Measurements from ENCODE around the gene TECTA. TPM values are rescaled to one million over a fixed set of nuclear protein-coding genes. Genes with fewer than 3 reads are reported as not detected.

TECTA gene, protein sequence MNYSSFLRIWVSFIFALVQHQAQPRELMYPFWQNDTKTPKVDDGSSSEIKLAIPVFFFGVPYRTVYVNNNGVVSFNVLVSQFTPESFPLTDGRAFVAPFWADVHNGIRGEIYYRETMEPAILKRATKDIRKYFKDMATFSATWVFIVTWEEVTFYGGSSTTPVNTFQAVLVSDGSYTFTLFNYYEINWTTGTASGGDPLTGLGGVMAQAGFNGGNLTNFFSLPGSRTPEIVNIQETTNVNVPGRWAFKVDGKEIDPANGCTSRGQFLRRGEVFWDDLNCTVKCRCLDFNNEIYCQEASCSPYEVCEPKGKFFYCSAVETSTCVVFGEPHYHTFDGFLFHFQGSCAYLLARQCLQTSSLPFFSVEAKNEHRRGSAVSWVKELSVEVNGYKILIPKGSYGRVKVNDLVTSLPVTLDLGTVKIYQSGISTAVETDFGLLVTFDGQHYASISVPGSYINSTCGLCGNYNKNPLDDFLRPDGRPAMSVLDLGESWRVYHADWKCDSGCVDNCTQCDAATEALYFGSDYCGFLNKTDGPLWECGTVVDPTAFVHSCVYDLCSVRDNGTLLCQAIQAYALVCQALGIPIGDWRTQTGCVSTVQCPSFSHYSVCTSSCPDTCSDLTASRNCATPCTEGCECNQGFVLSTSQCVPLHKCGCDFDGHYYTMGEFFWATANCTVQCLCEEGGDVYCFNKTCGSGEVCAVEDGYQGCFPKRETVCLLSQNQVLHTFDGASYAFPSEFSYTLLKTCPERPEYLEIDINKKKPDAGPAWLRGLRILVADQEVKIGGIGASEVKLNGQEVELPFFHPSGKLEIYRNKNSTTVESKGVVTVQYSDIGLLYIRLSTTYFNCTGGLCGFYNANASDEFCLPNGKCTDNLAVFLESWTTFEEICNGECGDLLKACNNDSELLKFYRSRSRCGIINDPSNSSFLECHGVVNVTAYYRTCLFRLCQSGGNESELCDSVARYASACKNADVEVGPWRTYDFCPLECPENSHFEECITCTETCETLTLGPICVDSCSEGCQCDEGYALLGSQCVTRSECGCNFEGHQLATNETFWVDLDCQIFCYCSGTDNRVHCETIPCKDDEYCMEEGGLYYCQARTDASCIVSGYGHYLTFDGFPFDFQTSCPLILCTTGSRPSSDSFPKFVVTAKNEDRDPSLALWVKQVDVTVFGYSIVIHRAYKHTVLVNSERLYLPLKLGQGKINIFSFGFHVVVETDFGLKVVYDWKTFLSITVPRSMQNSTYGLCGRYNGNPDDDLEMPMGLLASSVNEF (N-terminal part only)
- total RNA-seq = under 1 TPM; 0.62 to 0.83 TPM
- long read RNA-seq, donor 1 = 0 reads
- long read RNA-seq, donor 2 = 0 reads

DNA sequence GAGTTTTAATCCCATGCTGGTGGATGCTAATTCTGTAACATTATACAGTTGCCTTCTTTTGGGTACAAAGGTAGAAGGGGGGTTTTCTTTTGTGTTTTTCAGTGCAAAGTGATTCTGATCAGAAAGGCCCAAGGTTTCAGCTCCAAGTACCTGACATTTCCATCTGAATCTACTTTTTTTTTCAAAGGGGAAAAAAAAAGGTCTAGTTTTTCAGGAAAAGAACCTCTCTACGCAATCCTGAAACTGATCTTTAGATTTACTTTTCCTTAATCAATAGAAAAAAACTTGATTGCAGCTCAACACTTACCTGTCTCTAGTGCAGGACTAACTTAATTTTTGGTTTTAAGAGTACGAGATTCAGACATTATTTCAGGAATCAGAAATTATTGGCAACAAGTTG is at the start of gene TECTA:
TECTA (plus strand) TSS at position 301 of the 400 bp plus-strand sequence. CDS start 1,423 bp downstream, outside the sequence.
- intact Hi-C loops (cut with DNase I) = no loop called here
- no peak for DNase-seq (ENCODE audit: low spot score)

DNA sequence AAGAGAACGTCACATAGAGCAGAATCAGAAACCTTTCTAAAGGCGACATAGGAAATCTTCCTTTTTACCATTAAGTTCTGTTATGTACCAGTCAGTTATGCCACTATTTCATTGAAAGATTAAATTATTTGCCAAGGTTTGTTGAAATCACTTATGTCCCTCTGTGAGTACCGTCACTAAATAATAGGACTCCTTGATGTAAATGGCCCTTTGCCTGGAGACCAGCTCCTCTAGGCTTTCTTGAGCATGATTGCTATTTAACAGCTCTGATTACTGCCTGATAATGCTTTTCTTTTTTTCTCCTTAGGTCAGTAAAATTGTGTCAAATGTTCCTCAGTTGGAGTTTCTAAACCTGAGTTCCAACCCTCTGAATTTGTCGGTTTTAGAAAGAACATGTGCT is 47.8 kb upstream of the TECTA start:
- intact Hi-C loops (cut with DNase I) = no loop called here

DNA sequence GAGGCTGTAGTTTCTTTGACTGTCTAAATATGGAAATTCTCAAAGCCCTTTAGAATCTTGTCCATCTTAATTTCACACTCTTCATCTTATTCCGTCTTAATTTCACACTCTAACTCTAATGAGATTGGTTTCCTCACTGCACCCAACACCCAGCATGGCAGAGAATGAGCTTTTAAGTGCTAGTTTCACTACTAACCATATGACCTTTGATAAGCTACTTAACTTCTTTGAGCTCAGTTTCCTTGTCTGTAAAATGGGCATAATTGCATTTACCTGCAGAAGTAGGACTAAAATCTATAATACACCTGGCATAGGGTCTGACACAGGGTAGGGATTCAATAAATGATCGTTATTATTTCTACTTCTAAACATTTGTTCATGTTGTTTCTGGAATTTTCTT is 46.8 kb upstream of the TECTA start:
- intact Hi-C loops (cut with DNase I) = no loop called here
- DNase-seq (ENCODE audit: low spot score) = no peak

More for the DNA sequence above, 47.8 kb upstream of the TECTA start:
- no peak for DNase-seq (ENCODE audit: low spot score)

DNA sequence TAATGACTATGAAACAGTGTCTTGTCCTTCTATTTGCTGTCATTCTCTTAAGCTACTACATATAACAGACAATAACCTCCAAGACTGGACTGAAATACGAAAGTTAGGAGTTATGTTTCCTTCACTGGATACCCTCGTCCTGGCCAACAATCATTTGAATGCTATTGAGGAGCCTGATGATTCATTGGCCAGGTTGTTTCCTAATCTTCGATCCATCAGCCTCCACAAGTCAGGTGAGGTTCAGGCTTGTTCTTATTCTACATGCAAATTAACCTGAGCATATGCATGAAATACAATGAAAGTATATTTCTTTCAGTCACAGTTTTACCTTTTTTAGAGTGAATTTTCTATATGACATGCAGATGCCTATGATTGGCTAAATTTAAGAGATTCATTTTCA is 46.0 kb upstream of the TECTA start:
- no peak for DNase-seq (ENCODE audit: low spot score)
- intact Hi-C loops (cut with DNase I) = no loop called here

DNA sequence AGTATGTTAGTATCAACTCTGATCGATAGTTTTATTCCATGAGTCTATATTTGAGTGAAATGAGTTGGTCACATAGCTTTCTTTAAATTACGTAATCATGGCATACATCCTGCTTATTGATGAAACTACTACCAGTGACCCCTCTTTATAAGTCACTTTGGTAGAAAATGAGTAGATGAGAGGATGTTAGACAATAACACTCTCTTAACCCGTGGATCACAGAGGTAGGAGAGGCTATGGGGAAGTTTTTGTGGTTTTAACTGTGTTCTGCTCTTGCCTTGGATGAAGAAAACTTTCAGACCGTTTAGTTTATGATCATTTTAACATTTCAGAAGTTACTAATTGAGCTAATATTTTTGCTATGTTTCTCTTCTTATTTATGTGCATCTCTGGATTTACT is 43.1 kb upstream of the TECTA start:
- DNase-seq (ENCODE audit: low spot score) = no peak
- intact Hi-C loops (cut with DNase I) = no loop called here

DNA sequence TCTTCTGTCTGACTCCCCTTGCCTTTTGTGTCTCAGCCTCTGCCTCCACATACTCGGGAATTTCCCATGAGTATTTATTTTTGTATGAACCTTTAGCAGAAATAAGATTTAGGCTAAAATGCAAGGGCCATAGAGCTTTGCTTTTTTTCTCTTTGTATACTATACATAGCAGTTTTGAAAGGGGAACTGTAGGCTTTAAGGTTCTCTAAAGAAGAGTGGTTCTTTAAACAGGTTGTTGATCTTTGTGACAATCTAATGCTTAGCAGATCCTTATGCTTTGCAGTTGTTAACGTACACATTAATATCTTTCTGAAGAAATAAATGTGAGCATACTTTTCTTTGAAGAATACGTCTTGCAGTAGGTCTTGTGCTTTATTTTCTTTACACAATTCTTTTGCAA is 42.1 kb upstream of the TECTA start:
- no peak for DNase-seq (ENCODE audit: low spot score)
- intact Hi-C loops (cut with DNase I) = no loop called here

DNA sequence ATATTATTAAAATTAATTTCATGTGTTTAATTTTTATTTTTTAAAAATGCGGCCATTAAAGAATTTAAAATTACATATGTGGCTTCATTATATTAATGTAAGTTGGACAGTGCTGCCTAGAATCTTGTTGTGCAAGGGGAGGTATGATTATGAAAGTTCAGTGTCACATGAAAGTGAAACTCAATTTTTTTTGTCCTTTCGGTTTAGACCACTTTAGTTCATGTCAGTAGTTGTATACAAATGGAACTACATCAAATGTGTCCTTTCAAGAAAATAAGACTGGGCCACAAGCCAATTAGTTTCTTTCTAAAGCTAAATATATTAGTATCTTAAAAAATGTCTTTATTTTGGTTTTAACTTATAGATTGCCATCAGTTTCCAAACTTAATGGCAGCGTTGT is 41.4 kb upstream of the TECTA start:
- intact Hi-C loops (cut with DNase I) = no loop called here
- DNase-seq (ENCODE audit: low spot score) = no peak

DNA sequence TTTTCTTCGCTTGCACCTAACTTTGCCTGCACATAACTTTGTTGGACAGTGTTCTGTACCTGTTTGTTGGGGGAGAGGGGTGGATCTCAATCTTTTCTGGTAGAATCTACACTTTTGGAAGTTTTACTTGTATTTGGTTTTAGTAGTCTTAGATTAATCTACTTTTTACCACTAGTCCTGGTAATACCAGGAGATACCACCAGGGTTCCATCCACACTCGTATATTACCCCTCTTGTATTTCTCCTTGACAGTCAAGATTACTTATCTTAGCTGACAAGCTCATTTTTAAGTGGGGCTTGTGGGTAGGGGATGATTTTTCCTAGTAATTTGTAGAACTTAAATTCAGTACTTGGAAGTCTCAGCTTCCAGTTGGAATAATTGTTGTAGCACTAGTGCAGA is 37.3 kb upstream of the TECTA start:
- intact Hi-C loops (cut with DNase I) = no loop called here
- no peak for DNase-seq (ENCODE audit: low spot score)

DNA sequence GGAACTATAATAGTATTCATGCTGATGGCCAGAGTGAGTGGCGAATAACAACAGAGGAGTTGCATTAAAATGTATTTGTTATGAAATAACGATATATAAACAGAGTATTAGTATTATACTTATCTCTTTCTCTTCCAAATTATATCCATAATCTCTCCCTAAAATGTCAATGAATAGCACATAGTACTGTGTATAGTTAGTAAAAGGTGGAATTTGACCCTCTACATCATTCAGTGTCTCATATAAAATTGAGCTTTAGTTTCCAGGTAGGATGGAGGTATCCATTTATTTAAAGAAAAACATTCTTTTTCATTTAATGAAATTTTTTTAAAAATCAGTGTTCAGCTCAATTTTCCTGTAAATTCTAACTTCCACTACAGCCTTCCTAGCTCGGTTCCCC is 34.4 kb upstream of the TECTA start:
- DNase-seq (ENCODE audit: low spot score) = no peak
- intact Hi-C loops (cut with DNase I) = no loop called here

DNA sequence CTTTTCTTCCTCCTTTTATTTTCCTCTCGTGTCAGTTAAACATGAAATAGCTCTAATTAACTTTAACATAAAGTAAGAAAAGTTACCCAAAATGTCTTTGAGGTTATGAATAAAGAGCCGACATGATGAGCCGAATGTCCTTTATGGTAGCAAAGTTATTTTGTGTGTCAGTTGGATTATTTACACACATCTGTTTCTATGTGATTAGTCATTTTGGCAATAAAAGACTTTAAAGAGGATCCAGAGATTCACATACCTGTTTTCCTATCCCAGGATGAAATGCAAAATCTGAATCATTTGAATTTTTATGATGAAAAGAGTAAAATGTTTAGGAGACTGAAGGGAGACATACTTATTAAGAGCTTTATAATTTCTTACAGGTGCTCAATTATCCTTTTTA is 34.0 kb upstream of the TECTA start:
- DNase-seq (ENCODE audit: low spot score) = no peak
- intact Hi-C loops (cut with DNase I) = no loop called here

DNA sequence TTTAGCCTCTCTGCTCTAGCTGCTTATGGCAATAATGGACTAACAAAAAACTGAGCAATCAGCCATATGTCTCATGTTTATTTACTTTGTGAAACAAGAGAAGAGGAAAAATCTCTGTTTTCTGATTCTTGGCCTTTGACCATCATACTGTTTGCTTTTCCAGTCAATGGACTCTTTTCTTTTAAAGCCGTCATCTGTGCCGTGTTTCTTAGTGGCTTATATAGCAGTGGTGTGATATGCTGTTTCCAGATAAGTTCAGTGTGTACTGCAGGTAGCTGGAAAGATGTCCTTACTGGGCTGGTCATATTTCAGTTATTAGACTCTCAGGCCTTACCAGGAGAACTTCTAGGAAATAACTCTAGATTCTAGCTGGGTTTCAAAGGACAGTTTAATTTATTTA is 33.6 kb upstream of the TECTA start:
- intact Hi-C loops (cut with DNase I) = no loop called here
- DNase-seq (ENCODE audit: low spot score) = no peak

DNA sequence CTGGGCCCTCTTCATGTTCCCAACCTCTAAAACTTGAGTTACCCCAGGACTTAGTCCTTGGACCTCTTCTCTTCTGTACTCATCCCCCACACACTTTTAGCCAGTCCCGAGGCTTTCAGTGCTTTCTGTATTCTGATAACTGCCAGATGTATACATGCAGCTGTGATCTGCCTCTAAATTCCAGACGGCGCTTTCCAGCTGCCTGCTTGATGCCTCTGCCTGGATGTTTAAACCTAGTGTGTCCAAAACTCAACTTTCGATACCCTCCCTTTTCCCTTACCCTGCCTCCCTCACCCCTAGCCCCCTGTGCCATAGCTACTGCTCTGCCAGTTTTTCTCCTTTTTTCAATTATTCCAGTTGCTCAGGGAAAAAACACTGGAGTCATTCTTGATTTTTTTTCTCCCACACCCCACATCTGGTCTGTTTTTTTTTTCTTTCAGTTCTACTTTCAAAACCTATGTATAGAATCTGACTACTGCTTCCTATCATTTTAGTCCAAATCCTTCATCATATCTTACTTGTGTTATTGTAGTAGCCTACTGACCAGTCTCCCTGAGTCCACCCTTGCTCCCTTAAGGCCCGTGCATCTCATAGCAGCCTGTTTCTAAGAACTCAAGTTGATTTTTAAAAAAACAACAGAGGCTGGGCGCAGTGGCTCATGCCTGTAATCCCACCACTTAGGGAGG is 32.9 kb upstream of the TECTA start:
- intact Hi-C loops (cut with DNase I) = no loop called here
- no peak for DNase-seq (ENCODE audit: low spot score)

DNA sequence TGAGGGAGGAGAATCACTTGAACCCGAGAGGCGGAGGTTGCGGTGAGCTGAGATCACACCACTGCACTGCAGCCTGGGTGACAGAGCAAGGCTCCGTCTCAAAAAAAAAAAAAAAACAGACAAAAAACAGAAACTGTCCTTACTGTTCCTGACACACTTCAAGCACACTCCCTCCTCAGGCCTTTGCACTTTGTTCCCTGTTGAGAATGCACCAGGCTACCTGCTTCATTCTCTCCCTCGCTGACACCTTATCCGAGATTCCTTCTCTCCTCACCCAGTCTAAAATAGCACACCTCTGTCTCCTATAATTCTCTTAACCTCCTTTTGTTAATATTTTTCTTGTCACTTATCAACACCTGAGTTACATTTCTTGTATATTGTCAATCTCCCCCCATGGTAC is 32.3 kb upstream of the TECTA start:
- no peak for DNase-seq (ENCODE audit: low spot score)
- intact Hi-C loops (cut with DNase I) = no loop called here

DNA sequence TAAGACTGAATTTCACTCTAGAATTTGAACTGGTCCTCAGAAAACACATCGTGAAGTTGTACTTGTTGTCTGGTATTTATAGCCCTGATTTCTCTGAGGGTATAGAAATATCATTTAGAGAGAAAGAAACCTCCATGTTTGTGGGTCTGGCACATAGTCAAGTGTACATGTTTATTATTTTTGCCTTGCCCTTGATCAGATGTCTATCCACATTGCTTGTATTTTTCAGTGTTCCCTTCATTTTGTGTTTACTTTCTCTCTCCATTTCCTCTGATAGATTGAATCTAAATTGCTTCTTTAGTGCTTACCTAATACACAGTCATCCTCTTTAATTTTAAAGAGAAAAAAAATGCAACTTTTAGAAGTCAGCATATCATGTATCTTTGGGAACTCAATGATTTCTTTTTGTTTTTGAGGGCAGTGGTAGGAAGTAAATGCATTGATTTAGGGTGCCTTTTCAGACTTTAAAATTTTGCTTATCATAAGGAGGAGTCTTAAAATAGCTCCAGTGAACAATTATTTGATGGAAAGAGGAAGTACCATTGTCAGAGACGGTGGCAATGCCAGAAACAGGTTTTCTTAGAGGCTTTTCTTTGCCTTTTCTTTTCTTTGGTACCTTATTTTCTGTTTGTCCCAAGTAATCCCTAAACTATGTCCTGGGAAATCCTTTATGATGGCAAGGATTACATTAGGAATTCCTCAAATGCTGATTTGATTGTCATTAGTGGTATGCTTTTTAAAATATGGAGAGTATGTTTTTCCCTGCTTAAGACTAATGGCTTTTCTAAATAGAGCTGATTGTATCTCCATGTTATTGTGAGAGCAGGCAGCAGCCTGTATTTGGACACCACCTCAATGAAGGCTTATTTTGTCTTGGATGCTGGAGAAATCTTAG is 29.8 kb upstream of the TECTA start:
- intact Hi-C loops (cut with DNase I) = no loop called here
- no peak for DNase-seq (ENCODE audit: low spot score)

DNA sequence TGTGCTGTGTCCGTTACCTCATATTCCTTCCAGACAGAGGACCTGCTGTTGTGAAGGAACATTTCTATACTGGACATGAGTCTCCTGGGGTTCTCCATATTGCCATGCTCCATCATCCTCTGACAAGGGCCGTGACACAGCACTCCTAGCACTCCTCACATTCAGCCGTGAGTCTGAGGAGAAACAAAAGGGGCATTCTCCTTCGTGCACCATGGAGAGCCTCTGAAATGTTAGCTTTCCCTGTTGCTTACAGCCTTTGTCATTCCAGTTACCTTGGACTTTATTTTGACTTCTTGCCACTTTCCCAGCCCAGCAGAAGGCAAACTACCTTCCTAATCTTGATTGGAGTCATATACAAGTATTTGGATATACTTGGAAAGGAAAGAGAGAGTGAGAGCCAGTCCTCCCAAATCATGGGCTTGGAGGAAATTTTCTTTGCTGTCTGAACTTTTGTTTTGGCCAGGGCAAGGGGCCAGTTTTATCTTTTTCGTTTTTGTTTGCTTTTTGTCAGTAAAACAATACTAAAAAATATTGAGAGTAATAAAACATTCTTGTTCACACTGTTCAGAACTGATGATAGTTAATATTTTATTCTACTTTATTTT is 29.1 kb upstream of the TECTA start:
- intact Hi-C loops (cut with DNase I) = no loop called here
- DNase-seq (ENCODE audit: low spot score) = no peak

DNA sequence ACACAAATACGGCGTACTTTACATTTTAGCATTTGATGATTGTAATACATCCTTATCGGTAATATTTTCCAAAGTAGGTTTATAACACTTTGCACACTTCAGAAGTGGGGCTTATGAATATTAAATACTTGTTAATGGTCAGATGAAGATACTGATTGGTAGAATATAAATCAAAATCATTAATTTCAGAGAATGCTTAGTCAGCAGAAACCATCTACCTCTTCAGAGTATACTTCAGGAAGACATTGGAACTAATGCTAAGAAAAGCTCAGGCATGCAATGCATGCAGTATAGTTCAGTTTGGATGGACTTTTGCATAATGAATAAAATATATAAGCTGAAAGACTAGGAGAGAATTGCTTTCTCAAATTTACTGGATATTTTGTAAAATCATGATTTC is 19.7 kb upstream of the TECTA start:
- no peak for DNase-seq (ENCODE audit: low spot score)
- intact Hi-C loops (cut with DNase I) = no loop called here

DNA sequence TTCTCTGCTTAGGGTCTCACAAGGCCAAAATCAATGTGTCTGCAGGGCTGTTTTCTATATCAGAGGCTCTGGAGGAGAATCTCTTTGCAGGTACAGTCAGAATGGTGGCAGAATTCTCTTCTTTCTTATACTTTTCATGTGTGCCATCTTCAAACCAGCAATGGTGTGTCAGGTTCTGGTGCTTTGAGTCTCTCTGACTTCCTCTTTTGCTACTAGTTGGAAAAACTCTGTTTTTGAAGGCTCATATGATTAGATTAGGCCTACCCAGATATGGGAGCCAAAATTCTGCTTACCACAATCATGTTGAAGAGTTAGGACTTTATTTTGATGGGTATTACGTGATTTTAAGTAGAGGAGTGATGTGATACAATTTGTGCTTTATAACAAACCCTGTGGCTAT is 18.8 kb upstream of the TECTA start:
- no peak for DNase-seq (ENCODE audit: low spot score)
- intact Hi-C loops (cut with DNase I) = no loop called here

DNA sequence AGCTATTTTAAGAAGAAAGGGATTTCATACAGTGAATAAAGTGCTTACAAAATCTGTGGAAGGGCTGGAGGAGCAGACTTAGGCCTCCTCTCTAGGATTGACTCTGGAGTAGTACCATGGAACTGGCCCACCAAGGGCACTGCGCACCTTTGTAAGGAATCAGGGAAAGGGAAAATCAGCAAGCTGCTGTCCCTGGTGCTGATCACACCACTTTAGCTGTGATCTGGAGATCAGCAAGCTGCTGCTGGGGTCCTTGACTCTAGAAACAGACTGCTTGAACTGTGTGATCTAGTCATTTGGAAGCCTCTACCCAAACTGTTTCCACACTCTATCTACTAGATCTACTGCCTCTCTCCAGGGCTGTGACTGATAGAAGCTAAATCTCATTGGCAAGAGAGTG is 18.4 kb upstream of the TECTA start:
- no peak for DNase-seq (ENCODE audit: low spot score)
- intact Hi-C loops (cut with DNase I) = no loop called here

Data from posterior vena cava (tissue), 2 donors.